ENCODE data around the gene ABLIM3.

Gene ABLIM3

DNA sequence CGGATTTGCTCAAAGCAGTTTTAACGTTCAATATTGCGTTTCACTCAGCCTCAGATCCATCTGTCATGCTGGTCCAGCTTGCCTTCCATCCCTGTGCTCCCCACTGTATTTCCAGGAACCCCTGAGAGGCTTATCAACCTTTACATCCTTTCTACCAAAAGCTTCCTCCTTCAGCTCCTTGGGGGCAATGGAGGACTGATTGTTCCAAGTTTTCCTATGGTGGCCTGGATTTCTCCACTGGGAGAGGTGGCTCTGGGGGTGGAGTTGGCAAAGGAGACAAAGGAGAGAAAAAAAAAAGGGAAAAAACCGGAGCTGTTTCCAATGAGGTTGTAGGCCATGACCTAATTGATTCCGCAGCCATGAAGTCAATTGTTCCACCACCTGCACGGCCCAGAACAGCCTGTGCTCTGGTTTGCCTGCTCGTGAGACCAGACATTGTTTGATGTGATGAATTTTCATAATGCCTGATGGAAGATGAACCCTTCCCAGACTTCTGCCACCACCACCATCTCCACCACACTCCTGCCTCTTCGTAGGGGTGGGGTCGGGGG is 54.1 kb downstream of the ABLIM3 start:
- no peak for DNase-seq

- DNase-seq, result no peak
Measured at GRCh38 chr5:149195962-149196361, 54.7 kb downstream of the ABLIM3 start.

- no peak for DNase-seq
Measured at GRCh38 chr5:149198148-149198547, 56.9 kb downstream of the ABLIM3 start.

DNA sequence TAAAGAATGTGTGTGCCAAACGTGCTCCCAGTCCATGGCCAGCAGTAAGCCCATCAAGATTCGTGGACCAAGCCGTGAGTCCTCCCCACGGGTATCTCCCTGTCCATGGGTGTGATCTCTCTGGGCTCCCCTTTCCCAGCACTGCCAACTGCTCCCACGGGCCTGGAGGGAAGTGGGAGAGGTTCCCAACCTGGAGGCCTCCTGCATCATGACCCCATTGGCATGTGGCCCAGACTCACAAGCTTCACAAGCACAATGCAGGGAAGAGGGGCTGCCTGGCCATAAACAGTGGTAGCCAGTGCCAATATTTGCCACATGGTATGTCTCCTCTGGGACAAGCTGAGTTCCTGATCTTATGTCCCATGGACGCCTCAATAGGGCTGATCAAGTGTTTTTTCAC is 59.1 kb downstream of the ABLIM3 start:
- no peak for DNase-seq

DNA sequence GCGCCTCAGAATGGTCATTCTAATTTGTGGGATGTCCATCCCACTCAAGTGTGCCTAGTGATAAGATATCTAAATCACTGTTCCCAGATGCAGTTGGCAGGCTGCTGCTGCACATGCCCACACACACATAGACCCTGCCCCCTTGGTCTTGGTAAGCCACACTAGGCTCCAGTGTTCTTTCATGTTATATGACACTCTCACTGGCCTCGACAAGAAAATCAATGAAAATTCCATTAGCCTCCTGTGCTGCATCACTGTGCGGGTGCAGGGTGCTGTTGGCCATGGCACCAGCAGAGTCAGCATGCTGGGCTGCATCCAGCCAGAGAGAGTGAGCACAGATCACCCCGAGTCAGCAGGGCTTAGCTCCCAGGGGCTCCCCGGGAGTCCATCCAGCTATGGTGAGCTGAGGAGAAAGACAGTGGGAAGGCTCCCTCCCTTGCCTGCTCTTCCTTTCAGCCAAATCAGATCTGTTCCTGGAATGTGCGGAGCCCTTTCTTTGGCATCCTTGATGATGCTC is 59.9 kb downstream of the ABLIM3 start:
- DNase-seq, result no peak

GRCh38 chr5:149202910-149203451 is 61.7 kb downstream of the ABLIM3 start:
- DNase-seq, result no peak

- no peak for DNase-seq
Measured at GRCh38 chr5:149203921-149204441, 62.7 kb downstream of the ABLIM3 start.

- DNase-seq, result no peak
Measured at GRCh38 chr5:149205625-149206523, 64.6 kb downstream of the ABLIM3 start.

DNA sequence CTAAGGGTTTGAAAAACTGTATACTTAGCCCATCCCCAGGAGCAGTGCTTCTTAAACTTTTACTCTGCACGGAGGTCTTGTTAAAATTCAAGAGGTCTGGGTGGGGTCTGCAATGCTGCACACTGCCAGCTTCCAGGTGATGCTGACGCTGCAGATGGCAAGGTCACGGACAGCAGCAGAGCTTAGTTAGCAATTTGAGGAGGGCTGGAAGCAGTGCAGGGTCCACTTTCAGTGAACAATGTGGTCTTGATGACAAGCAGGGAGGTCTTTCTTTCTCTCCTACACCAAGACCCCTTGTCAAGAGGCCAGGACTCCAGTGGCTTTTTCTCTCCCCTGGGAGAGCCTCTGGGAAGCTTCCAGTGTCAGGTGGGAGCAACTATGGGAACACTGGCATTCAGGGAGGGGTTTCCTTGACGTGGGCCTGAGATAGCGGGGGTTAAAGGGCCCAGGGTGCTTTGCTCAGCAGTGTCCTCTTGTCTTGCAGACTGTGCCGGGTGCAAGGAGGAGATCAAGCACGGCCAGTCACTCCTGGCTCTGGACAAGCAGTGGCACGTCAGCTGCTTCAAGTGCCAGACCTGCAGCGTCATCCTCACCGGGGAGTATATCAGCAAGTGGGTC is 65.3 kb downstream of the ABLIM3 start:
- no peak for DNase-seq

GRCh38 chr5:149207831-149208230 is 66.5 kb downstream of the ABLIM3 start:
- no peak for DNase-seq

GRCh38 chr5:149210225-149210624 is 68.9 kb downstream of the ABLIM3 start:
- no peak for DNase-seq

DNA sequence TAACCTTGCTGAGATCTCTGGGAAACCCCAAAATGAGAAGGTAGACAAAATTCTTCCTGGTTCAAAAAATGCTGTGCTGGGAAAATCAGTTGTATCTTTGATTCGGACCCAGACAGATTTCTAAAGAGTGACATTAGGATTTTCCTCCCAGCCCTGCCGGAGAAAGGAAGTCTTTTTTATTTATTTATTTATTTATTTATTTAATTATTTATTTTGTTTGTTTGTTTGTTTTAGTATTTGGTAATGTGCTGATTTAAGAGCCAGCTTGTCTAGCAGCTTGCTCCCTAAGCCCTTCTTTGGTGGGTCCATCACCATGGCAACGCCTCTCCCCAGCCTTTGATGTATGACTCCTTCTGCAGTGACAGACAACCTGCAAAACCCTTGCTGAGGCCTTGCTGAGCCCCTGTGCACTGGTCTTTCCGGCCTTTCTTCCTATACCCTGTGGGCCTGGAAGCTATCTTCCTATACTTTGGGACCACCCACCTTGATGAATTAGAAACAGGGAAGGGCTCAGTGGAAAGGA is 69.7 kb downstream of the ABLIM3 start:
- DNase-seq, result no peak

GRCh38 chr5:149211566-149211965 is 70.3 kb downstream of the ABLIM3 start:
- DNase-seq, result no peak

GRCh38 chr5:149212198-149212951 is 71.1 kb downstream of the ABLIM3 start:
- DNase-seq, result no peak

- no peak for DNase-seq
Measured at GRCh38 chr5:149213264-149213880, 72.1 kb downstream of the ABLIM3 start.

- DNase-seq, result no peak
Measured at GRCh38 chr5:149215478-149216090, 74.3 kb downstream of the ABLIM3 start.

- DNase-seq, result no peak
Measured at GRCh38 chr5:149216496-149216895, 75.2 kb downstream of the ABLIM3 start.

DNA sequence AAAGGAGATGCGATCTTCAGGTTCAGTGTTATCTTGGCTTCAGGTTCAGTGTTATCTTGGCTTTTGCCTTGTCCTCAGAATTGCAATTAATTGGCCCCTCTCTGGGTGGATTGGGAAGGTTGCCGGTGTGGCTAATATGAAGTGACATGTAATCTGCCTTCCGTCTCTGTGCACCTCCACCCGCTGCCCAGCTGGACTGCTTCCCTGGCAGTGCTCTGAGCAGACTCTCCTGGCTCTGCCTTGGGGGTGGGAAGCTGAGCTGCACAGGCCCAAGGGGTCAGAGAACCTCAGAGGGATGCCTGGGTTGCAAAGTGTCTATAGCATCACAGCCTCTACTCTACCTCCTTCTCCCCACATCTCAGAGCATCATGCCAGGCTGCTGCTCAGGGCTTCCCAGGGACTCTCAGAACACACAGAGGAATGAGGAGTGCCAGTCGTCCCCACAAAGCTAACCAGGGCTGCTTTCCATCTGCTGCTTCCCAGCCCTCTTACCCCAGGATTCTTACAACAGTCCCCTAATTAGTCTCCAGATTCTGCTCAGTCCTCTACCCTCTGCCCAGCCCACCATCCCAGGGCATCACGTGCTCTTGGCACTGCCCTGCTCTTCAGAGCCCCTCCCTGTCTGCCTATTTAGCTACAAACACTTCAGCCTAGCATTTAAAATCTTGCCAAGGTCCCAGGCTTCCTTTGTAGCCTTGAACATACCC is 76.0 kb downstream of the ABLIM3 start:
- DNase-seq, result no peak

DNA sequence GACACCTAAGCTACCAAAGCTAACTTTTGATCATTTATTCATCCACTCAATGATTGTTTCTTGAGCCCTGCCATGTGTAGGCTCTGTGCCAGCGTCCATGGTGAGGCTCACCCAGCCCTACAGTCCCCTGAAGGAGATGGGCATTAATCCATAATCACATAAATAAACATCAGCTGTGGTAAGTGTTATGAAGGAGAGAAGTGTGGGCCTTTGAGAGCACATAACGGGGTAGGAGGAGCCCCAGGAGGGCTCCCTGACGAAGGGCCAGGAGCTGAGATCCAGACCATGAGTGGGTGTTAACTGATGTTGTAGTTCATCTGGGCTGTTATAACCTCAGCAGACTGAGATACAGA is 76.5 kb downstream of the ABLIM3 start:
- no peak for DNase-seq

DNA sequence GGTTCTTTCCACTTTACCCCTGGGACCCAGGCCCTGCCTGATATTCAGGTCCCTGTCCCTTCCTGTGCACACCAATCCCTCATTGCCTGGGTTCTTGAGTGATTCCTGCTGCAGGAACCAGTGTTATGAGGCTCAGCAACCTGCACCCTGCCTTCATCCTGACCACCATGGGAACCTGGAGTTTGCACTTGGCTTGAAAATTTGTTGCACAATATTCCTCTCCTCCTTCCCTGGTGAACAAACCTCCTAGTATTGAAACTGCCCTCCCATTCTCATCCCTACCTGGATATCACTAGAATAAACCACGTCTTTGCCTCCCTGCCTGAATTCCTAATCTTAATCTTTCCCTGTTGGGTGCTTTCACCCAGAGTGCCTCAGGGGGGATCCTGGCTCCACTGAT is 78.3 kb downstream of the ABLIM3 start:
- no peak for DNase-seq

GRCh38 chr5:149220750-149221149 is 79.5 kb downstream of the ABLIM3 start:
- no peak for DNase-seq
